Measurements from ENCODE around the gene COL26A1.
"Not testable (repeated sequence)": the region's sequence is repeated elsewhere in the genome, so short reads cannot be mapped to it uniquely, and the experiment has no call there.

Gene COL26A1

DNA sequence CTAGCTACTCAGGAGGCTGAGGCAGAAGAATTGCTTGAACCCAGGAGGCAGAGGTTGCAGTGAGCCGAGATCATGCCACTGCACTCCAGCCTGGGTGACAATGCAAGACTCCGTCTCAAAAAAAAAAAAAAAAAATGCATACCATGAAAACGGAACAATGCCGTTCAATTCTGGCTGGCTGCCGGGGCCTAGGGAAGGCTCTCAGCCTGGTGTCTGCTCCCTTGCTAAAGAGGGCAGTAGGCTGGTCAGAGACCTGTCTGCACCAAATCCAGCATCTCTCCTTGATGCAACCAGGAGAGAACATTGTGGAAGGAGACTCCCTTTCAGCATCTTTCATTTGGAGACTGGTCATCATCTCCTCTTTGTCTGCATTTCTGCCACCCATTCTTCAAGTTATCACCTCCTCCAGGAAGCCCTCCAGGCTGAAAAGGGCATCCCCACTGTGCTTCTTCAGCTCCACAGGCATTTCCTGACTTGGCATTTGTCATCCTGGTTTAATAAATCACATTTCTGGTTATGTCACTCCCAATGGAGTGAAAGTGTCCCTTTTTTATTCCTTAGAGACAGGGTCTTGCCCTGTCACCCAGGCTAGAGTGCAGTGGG, 241.8 kb downstream of the COL26A1 start:
- no peak for DNase-seq

DNA sequence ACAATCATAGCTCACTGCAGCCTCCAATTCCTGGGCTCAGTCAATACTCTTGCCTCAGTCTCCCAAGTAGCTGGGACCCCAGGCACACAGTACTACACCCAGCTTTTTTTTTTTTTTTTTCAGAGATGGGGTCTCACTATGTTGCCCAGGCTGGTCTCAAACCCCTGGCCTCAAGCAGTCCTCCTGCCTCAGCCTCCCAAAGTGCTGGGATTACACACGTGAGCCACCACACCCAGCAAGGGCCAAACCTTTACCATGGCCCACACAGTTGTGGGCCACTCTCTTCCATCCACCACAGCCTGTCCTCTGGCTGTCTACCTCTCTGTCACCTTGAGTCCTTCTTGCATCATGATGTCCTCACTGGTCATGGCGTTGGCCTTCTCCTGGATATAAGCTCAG, 242.3 kb downstream of the COL26A1 start:
- not testable (repeated sequence) for DNase-seq

DNA sequence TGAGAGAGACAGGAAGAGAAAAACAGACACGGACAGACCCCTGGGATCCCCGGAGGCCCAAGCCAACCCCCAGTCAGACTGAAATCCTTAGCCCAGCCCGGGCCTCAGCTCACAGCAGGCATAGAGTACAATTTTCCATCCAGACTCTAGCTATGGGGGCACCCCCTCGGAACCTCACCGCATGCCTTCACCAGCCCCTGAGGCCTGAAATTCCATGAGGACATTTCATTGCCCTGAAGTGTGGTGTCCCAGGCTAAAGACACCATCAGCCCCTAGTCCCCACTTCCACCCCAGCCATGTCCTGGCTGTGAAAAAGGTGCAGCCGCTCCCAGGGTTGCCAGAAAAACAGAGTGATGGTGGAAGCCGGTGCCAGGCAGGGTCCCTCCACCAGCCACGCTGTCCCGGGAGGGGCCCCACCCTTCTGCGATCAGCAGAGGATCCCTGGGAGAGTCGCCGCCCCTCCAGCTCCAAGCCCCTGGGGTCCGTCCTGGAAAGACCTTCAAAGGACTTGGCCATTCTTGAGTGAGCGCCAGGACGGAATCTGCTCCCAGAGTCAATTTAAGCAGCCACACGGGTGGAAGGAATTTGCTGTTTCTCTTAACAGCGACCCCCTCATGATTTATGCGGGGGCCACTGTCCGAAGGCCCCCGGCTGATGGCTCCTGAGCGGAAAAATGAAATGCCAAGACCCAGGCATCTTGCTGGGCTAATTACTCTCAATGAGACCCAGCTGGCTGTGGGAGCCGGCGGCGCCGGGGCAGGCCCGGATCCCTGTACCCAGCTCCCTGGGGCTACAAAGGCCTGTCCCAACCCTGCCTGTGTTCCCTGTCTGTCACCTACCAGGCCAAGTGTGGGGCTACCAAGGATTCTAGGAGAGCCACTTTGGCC, 243.2 kb downstream of the COL26A1 start:
- no peak for DNase-seq

DNA sequence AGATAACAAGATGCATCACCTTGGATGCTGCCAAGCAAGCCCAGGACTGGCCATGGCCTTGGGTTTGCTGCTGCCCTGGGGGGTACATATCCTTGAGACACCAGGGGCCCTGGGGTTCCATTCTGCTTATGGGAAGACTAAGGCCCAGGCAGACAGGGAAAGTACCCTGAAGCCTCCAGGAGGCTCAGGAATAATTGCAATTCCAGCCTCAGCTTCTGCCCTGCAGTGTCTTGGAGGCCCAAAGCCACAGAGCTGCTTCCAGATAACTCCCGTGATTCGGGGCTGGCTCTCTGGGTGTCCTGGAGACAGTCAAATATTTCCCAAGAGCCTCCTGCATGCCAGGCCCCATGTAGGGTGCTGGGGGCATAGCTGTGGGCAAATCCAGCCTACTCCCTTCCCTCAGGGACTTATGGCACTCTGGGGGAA, 243.8 kb downstream of the COL26A1 start:
- no peak for DNase-seq

All from NCI-H82 (cell line).